Hematopoietic multipotent progenitor cell treated with erythropoietin and hydrocortisone succinate and interleukin-3 and kit ligand, for 6 days (in vitro differentiated cells): ENCODE results near the gene EMP3.
A peak's percentile ranks its signal among the peaks of the same experiment; 100 is the strongest.
"Not testable (repeated sequence)": the region's sequence is repeated elsewhere in the genome, so short reads cannot be mapped to it uniquely, and the experiment has no call there.

Source experiments
- DNase-seq: peaks from one replicate; pipeline ENCODE4 v3.0.0-alpha.2; 2015

Gene EMP3

GRCh38 chr19:48325265-48325910, at the start of gene EMP3:
EMP3 (plus strand) TSS chr19:48325552; CDS start chr19:48326845, 1,293 bp downstream.
- DNase-seq, result peak; percentile 95

- no peak for DNase-seq
Observed at GRCh38 chr19:48279747-48280146, 45.6 kb upstream of the EMP3 start.

GRCh38 chr19:48283908-48284307, 41.4 kb upstream of the EMP3 start:
- no peak for DNase-seq

- no peak for DNase-seq
Observed at GRCh38 chr19:48284896-48285295, 40.5 kb upstream of the EMP3 start.

GRCh38 chr19:48287748-48288147, 37.6 kb upstream of the EMP3 start:
- DNase-seq, result no peak

- no peak for DNase-seq
Observed at GRCh38 chr19:48290401-48290770, 35.0 kb upstream of the EMP3 start.

- DNase-seq, result peak; percentile 73
Observed at GRCh38 chr19:48290771-48291488, 34.4 kb upstream of the EMP3 start.

- not testable (repeated sequence) for DNase-seq
Observed at GRCh38 chr19:48291489-48291815, 33.9 kb upstream of the EMP3 start.

GRCh38 chr19:48292798-48293197, 32.6 kb upstream of the EMP3 start:
- DNase-seq, result no peak

GRCh38 chr19:48295458-48295857, 29.9 kb upstream of the EMP3 start:
- no peak for DNase-seq

- no peak for DNase-seq
Observed at GRCh38 chr19:48296963-48297734, 28.2 kb upstream of the EMP3 start.

- no peak for DNase-seq
Observed at GRCh38 chr19:48297975-48298374, 27.4 kb upstream of the EMP3 start.

GRCh38 chr19:48301886-48302599, 23.3 kb upstream of the EMP3 start:
- DNase-seq, result no peak

GRCh38 chr19:48302600-48302959, 22.8 kb upstream of the EMP3 start:
- DNase-seq, result no peak

- DNase-seq, result no peak
Observed at GRCh38 chr19:48303367-48303766, 22.0 kb upstream of the EMP3 start.

GRCh38 chr19:48303866-48304265, 21.5 kb upstream of the EMP3 start:
- DNase-seq, result no peak

- peak; percentile 74 for DNase-seq
Observed at GRCh38 chr19:48308631-48309586, 16.4 kb upstream of the EMP3 start.

- DNase-seq, result not testable (repeated sequence)
Observed at GRCh38 chr19:48309731-48310130, 15.6 kb upstream of the EMP3 start.

GRCh38 chr19:48310227-48310626, 15.1 kb upstream of the EMP3 start:
- no peak for DNase-seq

- no peak for DNase-seq
Observed at GRCh38 chr19:48311384-48311783, 14.0 kb upstream of the EMP3 start.

GRCh38 chr19:48315712-48316111, 9.6 kb upstream of the EMP3 start:
- DNase-seq, result no peak

- DNase-seq, result not testable (repeated sequence)
Observed at GRCh38 chr19:48317708-48317960, 7.7 kb upstream of the EMP3 start.
